Activated CD4-positive, alpha-beta T cell treated with anti-CD3 and anti-CD28 coated beads, Interleukin-10, Interleukin-2, amounts not matched to agents 100 ng/mL and 50 ng/mL, durations not matched to agents 16 hours and 8 hours (primary cell): ENCODE measurements around the gene TOE1.

Experiments used
- DNase-seq: peaks from one replicate; pipeline ENCODE4 v3.0.0-alpha.2; 2020

Gene TOE1

GRCh38 chr1:45326627-45327623, 13.0 kb upstream of the TOE1 start, which contains the start of gene HPDL:
HPDL (plus strand) TSS chr1:45326895; CDS start chr1:45327149, 254 bp downstream.
- DNase-seq, result peak; percentile 87

GRCh38 chr1:45327644-45328515, 12.1 kb upstream of the TOE1 start:
- DNase-seq, result no peak

GRCh38 chr1:45328680-45329079, 11.3 kb upstream of the TOE1 start:
- no peak for DNase-seq

- no peak for DNase-seq
These were observed 10.5 kb upstream of the TOE1 start for GRCh38 chr1:45329445-45329844.

- no peak for DNase-seq
These were observed 8.3 kb upstream of the TOE1 start for GRCh38 chr1:45331436-45332345.

GRCh38 chr1:45332346-45332720, 7.6 kb upstream of the TOE1 start:
- no peak for DNase-seq

- DNase-seq, result no peak
These were observed 5.4 kb upstream of the TOE1 start for GRCh38 chr1:45334308-45335245.

- DNase-seq, result no peak
These were observed 4.1 kb upstream of the TOE1 start for GRCh38 chr1:45335855-45336324.

- no peak for DNase-seq
These were observed 2.2 kb upstream of the TOE1 start for GRCh38 chr1:45337630-45338325.

- DNase-seq, result peak; percentile 54
These were observed 971 bp downstream of the TOE1 start for GRCh38 chr1:45340816-45341466.

- DNase-seq, result no peak
These were observed 4.5 kb downstream of the TOE1 start for GRCh38 chr1:45344499-45344898.

- no peak for DNase-seq
These were observed 5.0 kb downstream of the TOE1 start for GRCh38 chr1:45345014-45345413.

GRCh38 chr1:45346473-45346872, 6.5 kb downstream of the TOE1 start:
- DNase-seq, result no peak

GRCh38 chr1:45348020-45348419, 8.1 kb downstream of the TOE1 start:
- no peak for DNase-seq

GRCh38 chr1:45348609-45348965, 8.6 kb downstream of the TOE1 start:
- no peak for DNase-seq

- DNase-seq, result no peak
These were observed 9.2 kb downstream of the TOE1 start for GRCh38 chr1:45348966-45349677.

- no peak for DNase-seq
These were observed 11.5 kb downstream of the TOE1 start for GRCh38 chr1:45351508-45351907.

- no peak for DNase-seq
These were observed 13.7 kb downstream of the TOE1 start for GRCh38 chr1:45353685-45354084.

GRCh38 chr1:45354838-45355237, 14.9 kb downstream of the TOE1 start:
- no peak for DNase-seq
